HPDE6-E6E7 (cell line): ENCODE measurements around the gene RBMS3.
"Not testable (repeated sequence)": the region's sequence is repeated elsewhere in the genome, so short reads cannot be mapped to it uniquely, and the experiment has no call there.

ENCODE experiments used
- DNase-seq: peaks from one replicate; pipeline ENCODE4 v3.0.0; 2011; ENCODE audit warnings: missing footprints; ENCODE audit errors: extremely low spot score

The RBMS3 gene

DNA sequence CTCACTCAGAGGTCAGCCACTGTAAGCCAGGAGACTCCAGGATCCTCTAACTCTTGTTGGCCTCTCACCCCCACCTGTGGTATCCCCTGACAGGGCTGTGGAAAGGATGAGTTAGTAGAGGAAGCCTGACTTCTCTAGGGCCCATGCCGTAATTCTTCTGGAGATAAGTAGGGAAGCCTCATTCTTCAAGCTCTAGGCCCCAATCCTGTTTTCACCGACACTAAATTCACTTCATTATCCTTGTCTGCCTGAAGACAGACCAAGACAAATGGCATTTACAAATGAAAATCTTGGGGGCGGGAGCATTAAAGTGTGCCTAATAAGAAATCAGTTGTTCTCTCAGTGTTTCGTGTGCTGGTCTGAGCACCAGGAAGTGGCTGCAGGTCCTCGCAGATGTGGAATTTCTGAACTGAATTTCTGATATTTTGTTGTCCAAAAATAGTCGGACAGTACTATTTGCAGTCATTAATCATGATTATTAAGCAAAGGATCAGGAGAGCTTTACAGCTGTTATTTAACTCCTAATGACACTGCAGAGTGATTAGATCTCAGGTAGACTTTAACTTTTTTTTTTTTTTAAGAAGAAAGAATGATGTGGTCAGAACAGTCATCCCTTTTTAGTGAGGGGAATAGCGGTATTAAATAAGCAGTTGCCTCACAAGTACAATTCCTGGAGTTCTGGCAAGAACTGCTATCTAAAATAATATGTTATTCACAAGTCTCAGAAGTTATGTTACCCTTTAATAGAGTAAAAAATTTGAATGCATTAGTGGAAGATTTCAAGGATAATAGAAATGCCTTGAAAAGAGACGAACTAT is 58.4 kb downstream of the RBMS3 start:
- DNase-seq: no peak

GRCh38 chr3:29344154-29344553 is 63.3 kb downstream of the RBMS3 start:
- DNase-seq: no peak

- DNase-seq: no peak
Measured at GRCh38 chr3:29344935-29345334, 64.1 kb downstream of the RBMS3 start.

GRCh38 chr3:29345516-29346300 is 64.8 kb downstream of the RBMS3 start:
- DNase-seq: no peak

- no peak for DNase-seq
Measured at GRCh38 chr3:29346828-29347227, 66.0 kb downstream of the RBMS3 start.

- no peak for DNase-seq
Measured at GRCh38 chr3:29347412-29347811, 66.5 kb downstream of the RBMS3 start.

DNA sequence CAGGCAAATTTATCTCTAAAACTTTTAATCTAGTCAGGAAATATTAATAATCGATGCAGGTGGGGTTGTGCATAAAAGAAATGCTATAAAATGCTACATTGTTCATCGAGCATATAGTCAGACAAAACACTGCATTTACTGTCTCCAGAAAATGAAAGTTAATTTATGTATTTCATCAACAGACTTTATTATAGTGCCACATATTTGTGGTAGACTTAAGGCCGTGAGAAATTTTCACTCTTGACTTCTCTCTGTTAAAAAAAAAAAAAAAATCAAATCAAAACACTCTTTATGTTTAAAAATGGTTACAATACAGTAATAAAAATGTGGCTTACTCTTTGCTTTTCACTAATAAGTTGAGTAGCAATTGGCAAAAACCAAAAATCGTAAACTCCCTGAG is 67.4 kb downstream of the RBMS3 start:
- DNase-seq: no peak

- no peak for DNase-seq
Measured at GRCh38 chr3:29349049-29349448, 68.2 kb downstream of the RBMS3 start.

DNA sequence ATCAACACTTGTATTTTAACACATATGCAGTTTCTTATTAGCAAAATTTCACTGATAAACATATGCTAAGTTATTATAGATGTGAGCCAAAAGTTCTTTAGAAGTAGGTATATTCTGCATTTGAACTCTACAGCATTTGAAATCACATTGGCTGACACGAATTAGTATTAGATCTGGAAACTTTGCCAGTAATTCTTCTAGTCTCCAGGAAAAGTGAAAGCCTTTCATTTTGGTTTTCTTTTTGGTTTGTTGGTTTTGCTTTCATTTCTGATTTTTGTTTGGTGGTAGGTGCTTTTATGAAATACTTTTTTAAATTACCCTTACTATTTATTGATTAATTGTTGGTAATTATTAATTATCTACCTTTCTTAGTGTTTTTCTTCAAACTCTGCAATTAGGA is 72.9 kb downstream of the RBMS3 start:
- no peak for DNase-seq

GRCh38 chr3:29354894-29355293 is 74.0 kb downstream of the RBMS3 start:
- no peak for DNase-seq

GRCh38 chr3:29356062-29356461 is 75.2 kb downstream of the RBMS3 start:
- no peak for DNase-seq

DNA sequence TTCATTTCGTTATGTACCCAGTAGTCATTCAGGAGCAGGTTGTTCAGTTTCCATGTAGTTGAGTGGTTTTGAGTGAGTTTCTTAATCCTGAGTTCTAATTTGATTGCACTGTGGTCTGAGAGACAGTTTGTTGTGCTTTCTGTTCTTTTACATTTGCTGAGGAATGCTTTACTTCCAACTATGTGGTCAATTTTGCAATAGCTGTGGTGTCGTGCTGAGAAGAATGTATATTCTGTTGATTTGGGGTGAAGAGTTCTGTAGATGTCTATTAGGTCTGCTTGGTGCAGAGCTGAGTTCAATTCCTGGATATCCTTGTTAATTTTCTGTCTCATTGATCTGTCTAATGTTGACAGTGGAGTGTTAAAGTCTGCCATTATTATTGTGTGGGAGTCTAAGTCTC is 79.4 kb downstream of the RBMS3 start:
- not testable (repeated sequence) for DNase-seq

DNA sequence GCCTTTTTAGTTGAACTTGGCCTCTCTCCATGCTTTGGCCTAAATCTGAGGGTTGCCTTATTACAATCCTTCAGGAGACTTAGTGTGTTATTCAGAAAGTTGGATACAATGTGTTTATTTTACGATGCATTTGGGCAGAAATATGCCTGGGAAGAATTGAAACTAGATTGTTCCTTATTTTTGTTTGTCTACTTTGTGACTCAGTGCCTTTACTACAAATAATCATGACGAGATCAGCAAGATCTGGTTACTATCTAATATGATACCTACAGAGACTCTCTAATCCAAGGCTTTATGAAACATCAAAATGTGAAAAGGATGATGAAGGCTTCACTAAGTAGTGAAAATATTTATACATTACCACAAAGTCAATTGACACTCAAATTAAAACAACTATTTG is 82.2 kb downstream of the RBMS3 start:
- no peak for DNase-seq

DNA sequence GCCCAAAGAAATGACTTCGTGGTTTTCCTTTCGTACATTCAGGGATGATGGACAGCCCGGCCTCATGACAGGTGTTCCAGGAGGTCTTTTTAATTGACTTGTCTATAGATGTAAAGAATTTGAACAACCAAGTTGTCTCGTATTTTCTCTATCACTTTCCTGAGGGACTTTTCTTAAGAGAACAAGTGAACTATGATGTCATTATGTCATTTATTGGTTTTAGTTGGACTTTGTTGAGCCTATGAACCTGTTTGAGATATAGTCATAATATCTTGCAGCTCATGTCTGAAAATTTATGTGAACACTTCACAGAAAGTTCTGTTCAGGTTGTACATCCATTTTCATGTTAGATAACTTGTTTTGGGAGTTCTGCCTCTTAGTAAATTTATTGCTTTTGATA is 89.2 kb downstream of the RBMS3 start:
- DNase-seq: no peak

DNA sequence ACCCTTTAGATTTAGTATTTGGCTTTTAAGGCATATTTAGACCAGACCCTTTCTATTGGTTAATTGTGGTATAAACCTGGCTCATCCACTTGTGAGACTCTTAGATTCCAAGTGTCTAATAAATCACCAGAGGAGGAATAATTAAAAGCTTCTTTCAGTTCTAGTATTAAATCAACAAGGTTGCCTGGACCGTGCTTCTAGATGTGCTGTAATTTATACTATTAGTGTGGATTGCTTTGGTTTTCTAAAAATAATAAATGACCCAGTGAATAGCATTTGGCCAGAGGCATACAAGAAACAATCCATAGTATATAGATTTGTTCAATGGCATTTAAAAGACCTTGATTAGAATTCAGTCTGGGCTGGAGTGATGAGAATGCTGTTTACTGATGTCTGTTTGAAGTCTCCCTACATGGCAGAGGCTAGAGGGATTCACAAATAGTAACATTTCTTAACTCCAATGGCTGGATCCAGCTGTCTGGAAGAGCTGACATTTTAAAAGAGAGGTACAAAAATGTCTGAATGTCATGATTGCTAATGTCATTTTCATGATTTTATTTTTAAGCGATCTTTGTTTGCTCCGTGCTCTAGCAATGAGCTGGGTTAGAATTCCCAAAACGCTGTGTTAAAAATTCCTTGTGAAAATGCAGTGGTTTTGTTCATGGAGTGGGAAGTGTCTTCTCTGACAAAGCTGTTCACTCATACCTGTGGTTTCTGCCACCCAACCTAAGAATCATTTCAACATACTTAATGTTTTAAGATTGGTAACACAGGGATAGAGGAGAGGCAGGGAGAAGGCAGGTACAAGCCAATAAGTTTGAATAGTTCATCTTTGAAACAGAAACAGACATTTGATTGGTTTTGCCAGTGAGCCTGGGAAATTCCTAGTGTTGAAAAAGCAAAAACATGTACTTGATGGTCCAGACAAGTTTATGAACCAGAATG is 89.9 kb downstream of the RBMS3 start:
- DNase-seq: no peak

DNA sequence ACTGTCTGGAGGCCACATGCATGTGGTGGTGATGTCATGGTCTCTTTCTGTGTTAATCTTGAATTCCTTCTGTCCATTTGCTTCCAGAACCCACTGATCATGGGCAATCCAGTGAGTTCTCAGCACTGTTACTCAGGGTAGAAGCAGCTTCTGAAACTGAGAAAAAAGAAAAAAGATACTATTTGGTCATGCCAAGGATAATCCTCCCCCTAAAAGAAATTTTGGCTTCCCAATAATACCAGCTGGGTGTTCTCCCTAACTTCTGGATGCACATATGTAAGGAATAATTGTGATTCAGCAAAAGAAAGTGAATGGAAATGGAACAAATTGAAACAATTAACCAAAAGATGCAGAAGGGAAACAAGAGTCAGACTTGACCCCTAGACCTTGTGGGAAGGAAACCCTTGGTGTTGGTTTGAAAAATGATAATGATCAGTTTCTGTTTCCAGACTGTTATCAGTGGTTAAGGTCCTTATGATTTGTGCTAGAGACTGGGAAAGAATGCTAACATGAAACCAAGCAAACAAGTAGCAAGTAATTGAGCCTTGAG is 92.3 kb downstream of the RBMS3 start:
- no peak for DNase-seq

- no peak for DNase-seq
Measured at GRCh38 chr3:29374226-29374625, 93.4 kb downstream of the RBMS3 start.

GRCh38 chr3:29379097-29379496 is 98.2 kb downstream of the RBMS3 start:
- DNase-seq: no peak

- no peak for DNase-seq
Measured at GRCh38 chr3:29381595-29381994, 100.7 kb downstream of the RBMS3 start.

- DNase-seq: no peak
Measured at GRCh38 chr3:29382409-29382808, 101.5 kb downstream of the RBMS3 start.

DNA sequence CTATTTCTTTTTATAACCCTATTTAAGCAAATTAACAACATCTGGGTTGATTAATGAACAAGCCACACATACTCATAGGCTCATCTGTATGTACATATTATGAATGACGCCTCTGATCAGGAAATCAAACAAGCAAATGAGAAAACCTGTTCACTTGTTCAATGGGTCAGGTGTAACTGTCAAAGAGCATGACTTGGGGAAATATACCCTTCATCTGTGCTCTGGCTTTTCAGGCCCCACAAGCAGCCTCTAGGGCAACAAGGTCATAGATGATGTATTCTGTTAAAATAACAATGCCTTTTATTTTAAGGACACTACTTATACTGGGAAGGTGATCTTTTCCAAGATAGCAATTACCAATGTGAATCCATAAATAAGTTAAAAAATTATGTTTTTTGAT is 102.0 kb downstream of the RBMS3 start:
- DNase-seq: no peak

GRCh38 chr3:29384640-29385039 is 103.8 kb downstream of the RBMS3 start:
- DNase-seq: no peak
